IPS DF 6.9 (cell line): Measurements from ENCODE around the gene GYS1.

Experiments used
- DNase-seq: peaks from one replicate; pipeline ENCODE4 v3.0.0-alpha.2; 2013; ENCODE audit warnings: low read depth, low spot score
- H3K27ac ChIP-seq: one replicate; pipeline ENCODE4 v1.5.1; 2013; ENCODE audit warnings: low read length, control low read depth
- H3K27me3 ChIP-seq: 2 replicates; pipeline ENCODE4 v1.6.1; 2013; ENCODE audit warnings: mild to moderate bottlenecking, low read length; ENCODE audit not compliant: control insufficient read depth, insufficient read depth
- H3K36me3 ChIP-seq: 2 replicates; pipeline ENCODE4 v1.6.1; 2013; ENCODE audit warnings: low read length; ENCODE audit not compliant: control insufficient read depth, insufficient read depth
- H3K4me1 ChIP-seq: 2 replicates; pipeline ENCODE4 v1.6.1; 2013; ENCODE audit warnings: low read length; ENCODE audit not compliant: control insufficient read depth, insufficient read depth
- H3K4me3 ChIP-seq: 2 replicates; pipeline ENCODE4 v1.5.1; 2013; ENCODE audit warnings: mild to moderate bottlenecking, low read length
- H3K9me3 ChIP-seq: 2 replicates; pipeline ENCODE4 v1.6.1; 2013; ENCODE audit warnings: low read length, inconsistent platforms; ENCODE audit not compliant: control insufficient read depth, insufficient read depth
- WGBS: extraction: QIAGEN DNeasy Blood & Tissue Kit; methylation state at CpG from one replicate; pipeline ENCODE4 v1.1.7; 2013; ENCODE audit warnings: mixed read lengths, missing lambda C conversion rate; ENCODE audit not compliant: insufficient read length, insufficient coverage; 5-methylcytosine and 5-hydroxymethylcytosine counted together

Gene GYS1

DNA sequence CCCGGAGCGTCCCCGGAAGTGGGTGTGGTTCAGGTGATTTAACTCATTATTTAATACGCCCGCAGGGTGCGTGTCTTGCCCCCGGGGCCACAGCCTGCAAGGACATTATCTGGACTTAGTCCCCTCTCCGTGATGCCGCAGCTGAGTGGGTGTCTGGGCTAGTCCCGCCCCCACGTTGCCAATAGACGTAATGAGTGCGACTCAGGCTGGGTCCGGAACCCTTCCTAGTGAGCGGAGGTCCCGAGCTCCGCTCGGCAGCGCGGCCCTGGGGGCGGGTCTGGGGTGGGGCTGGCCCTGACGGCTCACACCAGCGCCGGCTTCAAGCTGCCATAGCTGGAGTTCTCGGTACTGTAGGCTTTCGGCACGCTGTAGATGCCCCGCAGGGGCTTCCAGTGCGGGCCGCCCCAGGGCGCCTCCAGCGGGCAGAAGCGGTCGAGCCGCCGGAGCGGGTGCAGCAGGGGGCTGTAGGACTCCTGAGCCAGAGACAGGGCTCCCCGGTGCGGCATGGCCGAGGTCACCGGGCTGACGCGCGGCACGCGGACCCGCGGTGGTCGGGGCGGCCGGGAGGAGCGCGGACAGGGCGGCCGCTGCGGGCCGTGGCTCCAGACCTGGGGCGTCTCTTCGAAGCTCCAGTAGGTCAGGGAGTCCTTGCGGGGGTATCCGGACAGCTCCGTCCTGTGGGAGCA, 24.7 kb upstream of the GYS1 start:
- no peaks in the 10 kb centered on the region; the same call in 1 of the 2 replicates for H3K27me3 ChIP-seq
- WGBS, result no CpG with 5 or more reads among the region's 62 CpGs
- DNase-seq, result no peak
- H3K4me1 ChIP-seq, result peaks cover 8% of the 10 kb centered on the region
- no peaks in the 10 kb centered on the region for H3K9me3 ChIP-seq
- H3K4me3 ChIP-seq, result peak overlapping the region; percentile 35; the same call in 1 of the 2 replicates
- no peak overlapping the region for H3K27ac ChIP-seq
- H3K36me3 ChIP-seq, result peaks cover 21% of the 10 kb centered on the region

DNA sequence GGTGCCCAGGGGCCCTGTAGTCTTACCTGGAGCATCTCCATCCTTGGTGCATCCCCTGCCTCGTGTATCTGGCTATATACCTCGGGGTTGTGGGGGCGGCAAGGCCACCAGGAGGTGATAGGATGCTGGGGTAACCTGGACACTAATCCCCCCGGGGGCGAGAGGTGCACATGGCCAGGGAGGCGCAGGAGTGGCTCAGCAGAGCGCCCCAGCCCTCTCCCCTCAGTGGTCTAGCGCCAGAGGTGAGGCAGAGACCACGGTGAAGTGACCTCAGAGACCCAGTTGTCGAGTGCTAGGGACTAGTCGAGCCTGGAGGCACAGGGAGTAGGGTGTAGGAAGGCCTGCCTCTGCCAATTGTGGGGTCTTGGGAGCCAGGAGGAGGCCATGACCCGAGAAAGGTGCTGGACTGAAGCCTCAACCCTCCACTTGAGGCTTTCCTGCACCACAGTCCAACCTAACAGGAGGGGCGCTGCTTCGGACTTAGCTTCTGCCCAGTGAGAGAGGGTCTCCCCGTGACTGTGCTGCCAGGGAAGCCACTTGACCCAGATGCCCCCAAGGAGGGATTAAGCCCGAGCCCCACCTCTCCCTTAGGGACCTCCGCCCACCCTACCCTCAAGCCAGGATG, 24.0 kb upstream of the GYS1 start, which contains the start of gene LHB:
LHB (minus strand) TSS at position 51 of the 625 bp plus-strand sequence; CDS start at position 41, 10 bp downstream.
- Histone ChIP-seq H3K4me1 (peaks cover 8% of the 10 kb centered on the region), H3K4me3 (peak within 1 kb of the TSS; percentile 35; the same call in 1 of the 2 replicates), H3K36me3 (peaks cover 22% of the 10 kb centered on the region), H3K27me3 (no peaks in the 10 kb centered on the region; the same call in 1 of the 2 replicates), H3K27ac (no peak within 1 kb of the TSS), H3K9me3 (no peaks in the 10 kb centered on the region)
- no peak for DNase-seq
- WGBS, result no CpG with 5 or more reads among the region's 17 CpGs

DNA sequence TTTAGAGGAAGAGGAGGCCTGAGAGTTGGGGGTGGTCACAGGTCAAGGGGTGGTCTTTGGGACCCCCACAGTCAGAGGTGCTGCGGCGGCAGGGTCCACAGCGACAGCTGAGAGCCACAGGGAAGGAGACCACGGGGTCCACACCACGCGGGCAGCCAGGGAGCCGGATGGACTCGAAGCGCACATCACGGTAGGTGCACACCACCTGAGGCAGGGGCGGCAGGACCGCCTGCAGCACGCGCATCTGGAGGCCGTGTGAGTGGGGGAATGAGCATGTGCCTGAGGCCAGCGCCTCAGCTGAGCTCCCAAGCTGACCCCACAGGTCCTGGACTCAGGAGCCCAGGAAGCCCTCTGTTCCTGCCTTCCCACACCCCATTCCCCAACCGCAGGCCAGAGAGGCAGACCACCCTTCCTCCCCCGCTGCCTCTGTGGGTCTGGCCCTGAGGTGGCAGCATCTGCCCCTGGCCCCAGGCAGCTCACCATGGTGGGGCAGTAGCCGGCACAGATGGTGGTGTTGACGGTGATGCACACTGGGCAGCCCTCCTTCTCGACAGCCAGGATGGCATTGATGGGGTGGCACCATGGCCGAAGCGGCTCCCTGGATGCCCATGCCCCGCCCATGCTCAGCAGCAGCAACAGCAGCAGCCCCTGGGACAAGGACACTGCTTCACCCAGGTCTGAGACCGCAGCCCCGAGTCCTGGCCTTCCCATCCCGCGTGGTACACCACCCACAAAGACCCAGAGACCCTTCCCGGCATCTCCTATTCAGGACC, 23.1 kb upstream of the GYS1 start:
- H3K9me3 ChIP-seq, result no peaks in the 10 kb centered on the region
- no peak for DNase-seq
- peaks cover 27% of the 10 kb centered on the region for H3K36me3 ChIP-seq
- H3K4me1 ChIP-seq, result peaks cover 8% of the 10 kb centered on the region
- H3K27ac ChIP-seq, result no peak overlapping the region
- no CpG with 5 or more reads among the region's 29 CpGs for WGBS
- no peak overlapping the region for H3K4me3 ChIP-seq
- H3K27me3 ChIP-seq, result no peaks in the 10 kb centered on the region; the same call in 1 of the 2 replicates

DNA sequence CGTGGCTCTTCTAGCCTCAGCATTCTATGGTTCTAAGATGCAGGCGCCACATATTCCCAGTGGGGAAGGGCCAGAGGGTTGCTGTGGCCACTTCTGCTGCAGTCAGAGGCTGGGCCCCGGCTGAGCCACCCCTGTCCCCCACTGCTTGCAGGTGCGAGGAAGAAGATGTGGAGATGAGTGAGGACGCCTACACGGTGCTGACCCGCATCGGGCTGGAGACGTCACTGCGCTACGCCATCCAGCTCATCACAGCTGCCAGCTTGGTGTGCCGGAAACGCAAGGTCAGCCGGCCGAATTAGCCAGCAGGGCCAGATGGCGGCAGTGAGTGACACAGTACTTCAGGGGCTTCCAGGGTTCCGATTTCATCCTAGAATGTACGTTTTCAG, 21.8 kb upstream of the GYS1 start:
- H3K9me3 ChIP-seq, result no peaks in the 10 kb centered on the region
- H3K36me3 ChIP-seq, result peaks cover 33% of the 10 kb centered on the region
- no peak overlapping the region for H3K27ac ChIP-seq
- H3K4me3 ChIP-seq, result no peak overlapping the region
- no peaks in the 10 kb centered on the region; the same call in 1 of the 2 replicates for H3K27me3 ChIP-seq
- WGBS, result no CpG with 5 or more reads among the region's 18 CpGs
- H3K4me1 ChIP-seq, result peaks cover 5% of the 10 kb centered on the region
- no peak for DNase-seq

DNA sequence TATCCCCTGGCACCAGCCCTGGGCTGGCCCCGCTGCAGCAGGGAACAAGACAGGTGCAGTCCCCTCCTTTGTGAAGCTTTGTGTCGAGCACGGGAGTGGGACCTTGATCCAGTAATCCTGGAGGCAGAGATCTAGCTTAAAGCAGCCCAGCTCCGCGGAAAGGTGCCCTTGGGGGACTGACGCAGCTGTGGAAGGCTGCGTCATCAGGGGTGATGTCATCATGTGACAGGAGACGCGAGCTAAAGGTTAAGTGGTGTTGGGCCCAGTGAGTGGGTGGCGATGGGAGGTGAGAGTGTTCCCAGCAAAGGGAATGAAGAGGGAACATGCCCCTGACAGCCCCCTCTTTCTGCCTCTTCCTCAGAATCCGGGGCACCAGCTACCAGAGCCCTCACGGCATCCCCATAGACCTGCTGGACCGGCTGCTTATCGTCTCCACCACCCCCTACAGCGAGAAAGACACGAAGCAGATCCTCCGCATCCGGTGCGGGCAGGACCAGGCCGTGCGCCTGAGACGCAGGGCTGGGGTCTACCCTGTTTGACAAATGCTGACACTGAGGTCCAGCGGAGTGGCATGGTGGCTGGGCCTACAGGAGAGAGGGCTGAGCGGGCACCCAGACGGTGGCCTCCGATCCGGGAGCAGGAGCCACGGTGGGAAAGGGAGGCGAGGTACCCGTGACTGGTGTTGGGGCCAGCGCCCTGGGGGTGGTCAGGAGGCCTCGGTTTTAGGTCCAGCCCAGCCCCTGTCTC, 21.2 kb upstream of the GYS1 start:
- H3K9me3 ChIP-seq, result no peaks in the 10 kb centered on the region
- no CpG with 5 or more reads among the region's 32 CpGs for WGBS
- H3K4me3 ChIP-seq, result no peak overlapping the region
- no peak overlapping the region for H3K27ac ChIP-seq
- H3K36me3 ChIP-seq, result peaks cover 38% of the 10 kb centered on the region
- no peaks in the 10 kb centered on the region; the same call in 1 of the 2 replicates for H3K27me3 ChIP-seq
- peaks cover 5% of the 10 kb centered on the region for H3K4me1 ChIP-seq
- no peak for DNase-seq

DNA sequence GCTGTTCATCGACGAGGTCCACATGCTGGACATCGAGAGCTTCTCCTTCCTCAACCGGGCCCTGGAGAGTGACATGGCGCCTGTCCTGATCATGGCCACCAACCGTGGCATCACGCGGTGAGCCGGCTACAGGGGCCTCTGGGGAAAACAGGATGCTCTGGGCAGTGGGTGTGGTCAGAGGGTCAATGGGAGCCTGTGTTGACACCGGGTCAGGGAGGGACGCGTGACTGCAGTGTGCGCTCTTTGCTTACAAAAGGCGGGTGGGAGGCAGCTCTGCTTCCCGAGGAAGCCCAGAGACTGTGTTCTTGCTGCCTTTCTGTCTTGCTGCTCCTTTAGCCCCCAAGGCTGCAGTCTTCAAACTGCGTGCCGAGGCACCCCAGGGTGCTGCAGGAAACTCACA, 18.1 kb upstream of the GYS1 start:
- no peaks in the 10 kb centered on the region for H3K9me3 ChIP-seq
- no peaks in the 10 kb centered on the region for H3K4me1 ChIP-seq
- H3K36me3 ChIP-seq, result peaks cover 49% of the 10 kb centered on the region
- no peak for DNase-seq
- H3K27ac ChIP-seq, result no peak overlapping the region
- no CpG with 5 or more reads among the region's 17 CpGs for WGBS
- H3K27me3 ChIP-seq, result no peaks in the 10 kb centered on the region
- H3K4me3 ChIP-seq, result no peak overlapping the region

DNA sequence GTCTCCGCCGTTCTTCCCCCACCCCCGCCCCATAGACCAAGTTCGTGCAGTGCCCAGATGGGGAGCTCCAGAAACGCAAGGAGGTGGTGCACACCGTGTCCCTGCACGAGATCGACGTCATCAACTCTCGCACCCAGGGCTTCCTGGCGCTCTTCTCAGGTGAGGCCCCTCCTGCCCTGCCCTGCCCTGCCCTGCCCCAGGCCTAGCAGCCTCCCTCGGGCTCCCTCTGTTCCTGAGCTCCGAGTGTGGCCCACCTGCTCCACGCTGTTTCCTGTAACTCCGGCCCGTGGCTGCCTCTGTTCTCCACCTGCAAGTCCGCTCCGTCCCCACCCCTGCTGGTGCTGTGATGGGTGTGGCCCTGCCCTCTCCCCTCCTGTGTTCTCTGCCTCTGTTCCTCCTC, 17.3 kb upstream of the GYS1 start:
- Histone ChIP-seq H3K27me3 (no peaks in the 10 kb centered on the region), H3K36me3 (peaks cover 49% of the 10 kb centered on the region), H3K9me3 (no peaks in the 10 kb centered on the region), H3K4me3 (no peak overlapping the region), H3K4me1 (no peaks in the 10 kb centered on the region), H3K27ac (no peak overlapping the region)
- DNase-seq, result no peak
- no CpG with 5 or more reads among the region's 18 CpGs for WGBS

DNA sequence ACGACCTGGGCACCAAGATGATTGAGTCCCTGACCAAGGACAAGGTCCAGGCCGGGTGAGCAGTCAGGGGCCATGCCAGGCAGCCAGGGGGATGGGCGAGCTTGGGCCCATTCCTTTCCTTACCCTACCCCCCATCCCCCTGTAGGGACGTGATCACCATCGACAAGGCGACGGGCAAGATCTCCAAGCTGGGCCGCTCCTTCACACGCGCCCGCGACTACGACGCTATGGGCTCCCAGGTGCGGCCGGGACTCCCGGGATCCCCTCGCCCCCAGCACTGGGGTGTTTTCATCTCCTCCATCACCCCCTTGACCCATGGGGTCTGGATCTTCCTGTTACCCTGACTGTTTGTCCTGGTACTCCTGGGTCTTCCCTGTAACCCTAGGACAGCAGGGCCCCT, 16.7 kb upstream of the GYS1 start:
- Histone ChIP-seq H3K4me1 (no peaks in the 10 kb centered on the region), H3K36me3 (peaks cover 47% of the 10 kb centered on the region), H3K9me3 (no peaks in the 10 kb centered on the region), H3K27ac (no peak overlapping the region), H3K4me3 (no peak overlapping the region), H3K27me3 (no peaks in the 10 kb centered on the region)
- WGBS, result no CpG with 5 or more reads among the region's 18 CpGs
- no peak for DNase-seq

DNA sequence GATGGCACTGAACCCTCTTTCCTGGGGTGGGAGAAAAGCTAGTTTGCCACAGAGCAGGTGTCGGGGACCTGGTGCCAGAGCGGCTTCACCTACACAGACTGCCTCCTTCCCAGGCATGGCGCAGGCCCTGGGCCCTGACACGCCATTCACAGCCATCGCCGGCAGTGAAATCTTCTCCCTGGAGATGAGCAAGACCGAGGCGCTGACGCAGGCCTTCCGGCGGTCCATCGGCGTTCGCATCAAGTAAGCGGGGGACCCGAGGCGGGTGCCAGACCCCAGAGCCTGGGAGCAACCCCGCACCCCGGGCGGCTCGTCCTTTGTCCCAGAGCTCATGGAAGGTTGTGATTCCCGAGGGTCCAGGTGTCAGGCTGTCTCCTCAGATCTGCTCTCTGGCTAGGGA, 13.8 kb upstream of the GYS1 start:
- H3K27ac ChIP-seq, result no peak overlapping the region
- H3K27me3 ChIP-seq, result no peaks in the 10 kb centered on the region
- no peaks in the 10 kb centered on the region for H3K9me3 ChIP-seq
- DNase-seq, result no peak
- no CpG with 5 or more reads among the region's 22 CpGs for WGBS
- H3K36me3 ChIP-seq, result peaks cover 43% of the 10 kb centered on the region
- no peaks in the 10 kb centered on the region for H3K4me1 ChIP-seq
- no peak overlapping the region for H3K4me3 ChIP-seq
